ENCODE results near the gene DNAJC18. TPM values are rescaled to one million over a fixed set of nuclear protein-coding genes. Genes with fewer than 3 reads are reported as not detected.

DNAJC18 gene
- total RNA-seq, 1 experiment from 2014 or later, result 4.4 TPM

DNA sequence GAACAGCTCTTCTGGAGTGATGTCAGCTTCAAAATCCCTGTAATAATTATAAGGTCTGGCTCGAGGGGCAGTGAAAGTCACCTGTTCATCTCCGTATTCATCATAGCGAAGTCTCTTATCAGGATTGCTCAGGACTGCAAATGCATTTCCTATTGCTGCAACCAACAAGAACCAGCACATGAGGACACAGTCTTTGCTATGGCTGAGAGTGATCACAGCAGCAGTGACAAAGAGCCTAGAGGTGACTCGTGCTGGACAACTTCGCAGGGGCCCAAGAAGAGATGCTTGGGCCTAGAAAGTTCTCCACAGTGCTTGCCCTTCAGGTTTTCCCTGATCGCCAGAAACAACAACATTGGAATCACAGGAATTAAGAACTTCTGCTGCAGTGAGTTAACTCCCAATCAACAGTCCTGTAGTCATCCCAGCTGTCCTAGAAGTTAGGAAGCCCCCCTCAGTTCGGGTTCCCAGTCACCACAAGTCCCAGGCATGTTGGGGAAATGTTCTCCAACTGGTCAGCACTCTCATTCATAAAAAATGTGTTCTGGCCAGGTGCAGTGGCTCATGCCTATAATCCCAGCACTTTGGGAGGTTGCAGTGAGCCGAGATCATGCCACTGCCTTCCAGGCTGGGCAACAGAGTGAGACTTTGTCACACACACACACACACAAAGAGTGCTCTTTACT lies 13.0 kb downstream of the DNAJC18 start:
- intact Hi-C loops (cut with micrococcal nuclease), result no loop called here
- peak; percentile 4 for DNase-seq
- Histone ChIP-seq H3K4me3 (ENCODE audit: low read length) (no peak overlapping the region), H4K20me1 (ENCODE audit: low read length) (no peaks in the 10 kb centered on the region), H3K27me3 (ENCODE audit: low read length) (no peaks in the 10 kb centered on the region), H3K36me3 (ENCODE audit: low read depth, low read length) (no peaks in the 10 kb centered on the region), H3F3A (ENCODE audit: low read length, unreplicated experiment) (no peaks in the 10 kb centered on the region), H3K9ac (ENCODE audit: low read length) (no peak overlapping the region), H3K27ac (ENCODE audit: low read length) (no peak overlapping the region), H3K9me2 (replicated peaks; ENCODE audit: low read length) (no peaks in the 10 kb centered on the region), H2AFZ (ENCODE audit: low read length) (no peak overlapping the region), H3K4me1 (ENCODE audit: insufficient read depth, low read length) (no peaks in the 10 kb centered on the region), H3K9me3 (ENCODE audit: low read length) (no peaks in the 10 kb centered on the region), H3K79me2 (ENCODE audit: low read length) (no peaks in the 10 kb centered on the region), H3K4me2 (ENCODE audit: low read length) (no peak overlapping the region)
- POLR2A ChIA-PET (ENCODE audit: unreplicated experiment), result no interaction called here
- CTCF ChIA-PET, result no interaction called here
- TF ChIP-seq EZH2 (IDR thresholded peaks at IDR 0.05; ENCODE audit: low read length, unreplicated experiment) (no peak), EZH2phosphoT487 (IDR thresholded peaks at IDR 0.05; ENCODE audit: borderline replicate concordance, low read length) (no peak)
- TF ChIP-seq, protein P1, sequence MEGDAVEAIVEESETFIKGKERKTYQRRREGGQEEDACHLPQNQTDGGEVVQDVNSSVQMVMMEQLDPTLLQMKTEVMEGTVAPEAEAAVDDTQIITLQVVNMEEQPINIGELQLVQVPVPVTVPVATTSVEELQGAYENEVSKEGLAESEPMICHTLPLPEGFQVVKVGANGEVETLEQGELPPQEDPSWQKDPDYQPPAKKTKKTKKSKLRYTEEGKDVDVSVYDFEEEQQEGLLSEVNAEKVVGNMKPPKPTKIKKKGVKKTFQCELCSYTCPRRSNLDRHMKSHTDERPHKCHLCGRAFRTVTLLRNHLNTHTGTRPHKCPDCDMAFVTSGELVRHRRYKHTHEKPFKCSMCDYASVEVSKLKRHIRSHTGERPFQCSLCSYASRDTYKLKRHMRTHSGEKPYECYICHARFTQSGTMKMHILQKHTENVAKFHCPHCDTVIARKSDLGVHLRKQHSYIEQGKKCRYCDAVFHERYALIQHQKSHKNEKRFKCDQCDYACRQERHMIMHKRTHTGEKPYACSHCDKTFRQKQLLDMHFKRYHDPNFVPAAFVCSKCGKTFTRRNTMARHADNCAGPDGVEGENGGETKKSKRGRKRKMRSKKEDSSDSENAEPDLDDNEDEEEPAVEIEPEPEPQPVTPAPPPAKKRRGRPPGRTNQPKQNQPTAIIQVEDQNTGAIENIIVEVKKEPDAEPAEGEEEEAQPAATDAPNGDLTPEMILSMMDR (conservative IDR thresholded peaks at IDR 0.05; ENCODE audit: low read depth, low read length), result no peak
- BruUV-seq (replicated peaks), result no TSS peak
- no peak for ATAC-seq

DNA sequence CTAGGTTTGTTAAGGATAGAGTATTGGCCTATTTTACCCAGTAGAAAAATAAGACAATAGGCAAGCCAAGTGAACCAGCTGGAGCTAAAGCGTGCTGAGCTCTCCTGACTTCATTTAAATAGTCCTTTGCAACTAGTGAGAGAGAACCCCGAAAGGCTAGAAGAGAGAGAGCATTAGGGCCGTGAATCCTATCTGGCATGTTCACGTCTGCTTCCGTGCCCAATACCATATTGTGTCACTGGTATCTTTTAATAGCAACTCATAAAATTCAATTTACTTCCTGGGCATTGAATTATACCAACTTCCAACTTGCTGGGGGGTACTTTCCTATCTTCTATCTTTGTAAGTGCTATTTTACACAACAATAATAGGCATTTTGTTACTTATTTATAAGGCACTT lies 13.8 kb downstream of the DNAJC18 start:
- intact Hi-C loops (cut with micrococcal nuclease), result no loop called here
- Histone ChIP-seq H2AFZ (ENCODE audit: low read length) (no peak overlapping the region), H3K4me2 (ENCODE audit: low read length) (no peak overlapping the region), H3K9me3 (ENCODE audit: low read length) (no peaks in the 10 kb centered on the region), H3K36me3 (ENCODE audit: low read depth, low read length) (no peaks in the 10 kb centered on the region), H3K4me1 (ENCODE audit: insufficient read depth, low read length) (no peaks in the 10 kb centered on the region), H3K4me3 (ENCODE audit: low read length) (no peak overlapping the region), H3K27ac (ENCODE audit: low read length) (no peak overlapping the region), H3K9ac (ENCODE audit: low read length) (no peak overlapping the region), H4K20me1 (ENCODE audit: low read length) (no peaks in the 10 kb centered on the region), H3F3A (ENCODE audit: low read length, unreplicated experiment) (no peaks in the 10 kb centered on the region), H3K9me2 (replicated peaks; ENCODE audit: low read length) (no peaks in the 10 kb centered on the region), H3K79me2 (ENCODE audit: low read length) (no peaks in the 10 kb centered on the region), H3K27me3 (ENCODE audit: low read length) (no peaks in the 10 kb centered on the region)
- ATAC-seq, result no peak
- no peak for DNase-seq
- ChIA-PET POLR2A (ENCODE audit: unreplicated experiment) (interaction anchor here (0.6 kb wide), 1 partner anchor 34 kb away, joined by 3 read pairs; no protein-coding TSS in a partner anchor), CTCF (no interaction called here)
- TF ChIP-seq EZH2phosphoT487 (IDR thresholded peaks at IDR 0.05; ENCODE audit: borderline replicate concordance, low read length) (no peak), EZH2 (IDR thresholded peaks at IDR 0.05; ENCODE audit: low read length, unreplicated experiment) (no peak)
- TF ChIP-seq, protein P1 (conservative IDR thresholded peaks at IDR 0.05; ENCODE audit: low read depth, low read length), result no peak
- no TSS peak for BruUV-seq (replicated peaks)

DNA sequence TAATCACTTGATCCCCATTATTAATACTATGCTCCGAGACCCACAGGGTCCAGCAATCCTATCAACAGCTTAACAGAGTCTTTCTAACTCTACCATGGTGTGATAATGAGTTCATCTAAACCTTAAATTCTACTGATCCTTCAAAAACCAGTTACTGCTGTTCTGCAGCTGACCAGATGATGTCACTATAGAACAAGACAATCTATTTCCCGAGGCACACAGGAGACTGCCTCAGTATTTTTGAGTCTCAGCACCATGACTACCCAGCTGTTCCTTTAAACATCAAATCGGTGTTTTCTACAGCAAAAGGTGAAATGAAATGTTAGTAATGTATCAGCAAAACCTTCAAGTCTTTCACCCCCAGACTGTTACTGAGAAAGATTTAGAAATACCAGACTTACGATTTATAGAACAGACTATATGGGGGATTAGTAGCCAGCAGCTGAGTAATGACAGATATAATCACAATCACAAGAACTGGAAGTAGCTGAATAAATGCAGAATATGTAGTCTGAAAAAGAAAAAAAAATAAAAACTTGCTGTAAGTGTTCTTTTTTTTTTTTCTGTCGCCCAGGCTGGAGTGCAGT lies 16.9 kb downstream of the DNAJC18 start:
- intact Hi-C loops (cut with micrococcal nuclease), result loop anchor here (1.0 kb wide), 1 partner anchor 91 kb away; no protein-coding TSS in a partner anchor
- Histone ChIP-seq H3K9me2 (replicated peaks; ENCODE audit: low read length) (no peaks in the 10 kb centered on the region), H3K9ac (ENCODE audit: low read length) (no peak overlapping the region), H3K4me2 (ENCODE audit: low read length) (no peak overlapping the region), H3K9me3 (ENCODE audit: low read length) (no peaks in the 10 kb centered on the region), H3K4me1 (ENCODE audit: insufficient read depth, low read length) (no peaks in the 10 kb centered on the region), H3K79me2 (ENCODE audit: low read length) (no peaks in the 10 kb centered on the region), H3K27me3 (ENCODE audit: low read length) (no peaks in the 10 kb centered on the region), H3F3A (ENCODE audit: low read length, unreplicated experiment) (no peaks in the 10 kb centered on the region), H2AFZ (ENCODE audit: low read length) (no peak overlapping the region), H3K36me3 (ENCODE audit: low read depth, low read length) (no peaks in the 10 kb centered on the region), H3K27ac (ENCODE audit: low read length) (no peak overlapping the region), H4K20me1 (ENCODE audit: low read length) (no peaks in the 10 kb centered on the region), H3K4me3 (ENCODE audit: low read length) (no peak overlapping the region)
- ChIA-PET POLR2A (ENCODE audit: unreplicated experiment) (interaction anchor here (0.5 kb wide), 1 partner anchor 80 kb away, joined by 6 read pairs; no protein-coding TSS in a partner anchor), CTCF (interaction anchor here (0.6 to 1.2 kb wide), 8 partner anchors 10 to 211 kb away, joined by 3 to 4 read pairs (median 3); no protein-coding TSS in a partner anchor)
- peak; percentile 74 for ATAC-seq
- DNase-seq, result peak; percentile 76
- BruUV-seq (replicated peaks), result no TSS peak
- no peak for TF ChIP-seq EZH2 (IDR thresholded peaks at IDR 0.05; ENCODE audit: low read length, unreplicated experiment)
- TF ChIP-seq EZH2phosphoT487 (IDR thresholded peaks at IDR 0.05; ENCODE audit: borderline replicate concordance, low read length), result no peak
- TF ChIP-seq, protein P1 (conservative IDR thresholded peaks at IDR 0.05; ENCODE audit: low read depth, low read length), result peak; percentile 90

Data from PC-3 (cell line).